SK-N-SH (cell line): Measurements from ENCODE around the gene DOCK3. TPM values are rescaled to one million over a fixed set of nuclear protein-coding genes. Genes with fewer than 3 reads are reported as not detected.

ENCODE experiments used
- CTCF ChIA-PET: fragments of 300-600, 350-600 bp; formaldehyde crosslinking; extraction: SDS; loops from one replicate; lab custom pipeline; 2021; lab: Yijun Ruan, JAX
- POLR2A ChIA-PET: fragments of 350-600 bp; sonication (Branson Sonifier 250); formaldehyde crosslinking; extraction: SDS; loops from one replicate; lab custom pipeline; 2020; ENCODE audit warnings: antibody characterized with exemption, inconsistent platforms; lab: Yijun Ruan, JAX
- DNase-seq: peaks from one replicate; pipeline ENCODE4 v3.0.0; 2012
- H2AFZ ChIP-seq: fragments of 200-600 bp; sonication (generic); 2 replicates; pipeline ENCODE4 v1.8.1; 2016; ENCODE audit warnings: antibody characterized with exemption, mild to moderate bottlenecking, low read depth
- H3F3A ChIP-seq: fragments of 200-600 bp; sonication (generic); replicated peaks from 2 replicates; pipeline ENCODE3; 2016; ENCODE audit warnings: antibody characterized with exemption, mild to moderate bottlenecking; ENCODE audit not compliant: insufficient read depth
- H3K27ac ChIP-seq, 2 experiments: fragments of 200-500 bp in 1 of 2; fragments of 200-600 bp in 1 of 2; sonication (Bioruptor generic) in 1 of 2; sonication (generic), shearing (Covaris generic) in 1 of 2; 2 replicates each; pipeline versions ENCODE4 v1.5.1 to v1.6.1; 2014 to 2016; ENCODE audit warnings: low read depth in 2 of 2, inconsistent platforms in 1 of 2, low read length in 1 of 2, mild to moderate bottlenecking in 1 of 2, mixed read lengths in 1 of 2
- H3K27me3 ChIP-seq: fragments of 200-600 bp; sonication (generic), shearing (Covaris generic); 2 replicates; pipeline ENCODE4 v1.6.1; 2016; ENCODE audit warnings: mixed run types; ENCODE audit not compliant: insufficient read depth
- H3K36me3 ChIP-seq, 2 experiments: fragments of 200-500 bp in 1 of 2; fragments of 200-600 bp in 1 of 2; sonication (Bioruptor generic) in 1 of 2; sonication (generic) in 1 of 2; replicated peaks in 1 of 2; 2 replicates each; pipeline versions ENCODE3 to v1.5.1; 2014 to 2016; ENCODE audit warnings: low read length in 1 of 2, mild to moderate bottlenecking in 1 of 2; ENCODE audit not compliant: insufficient read depth in 2 of 2, control insufficient read depth in 1 of 2
- H3K4me1 ChIP-seq, 2 experiments: fragments of 200-500 bp in 1 of 2; fragments of 200-600 bp in 1 of 2; sonication (Bioruptor generic) in 1 of 2; sonication (generic), shearing (Covaris generic) in 1 of 2; 2 replicates each; pipeline versions ENCODE4 v1.5.1 to v1.6.1; 2014 to 2016; ENCODE audit warnings: low read depth in 1 of 2, low read length in 1 of 2, mixed run types in 1 of 2; ENCODE audit not compliant: insufficient read depth in 2 of 2, control insufficient read depth in 1 of 2
- H3K4me2 ChIP-seq: fragments of 200-600 bp; sonication (generic), shearing (Covaris generic); 2 replicates; pipeline ENCODE4 v1.6.1; 2017; ENCODE audit warnings: mixed run types
- H3K4me3 ChIP-seq, 2 experiments: fragments of 200-500 bp in 1 of 2; fragments of 200-600 bp in 1 of 2; sonication (Bioruptor generic) in 1 of 2; sonication (generic), shearing (Covaris generic) in 1 of 2; 2 replicates each; pipeline versions ENCODE4 v1.5.1 to v1.8.1; 2014 to 2016; ENCODE audit warnings: low read depth in 2 of 2, inconsistent platforms in 1 of 2, low read length in 1 of 2, mild to moderate bottlenecking in 1 of 2, mixed read lengths in 1 of 2, moderate library complexity in 1 of 2
- H3K79me2 ChIP-seq: fragments of 200-600 bp; sonication (generic); 2 replicates; pipeline ENCODE4 v1.8.1; 2017; ENCODE audit warnings: mild to moderate bottlenecking; ENCODE audit not compliant: insufficient read depth
- H3K9ac ChIP-seq: fragments of 200-600 bp; sonication (generic); 2 replicates; pipeline ENCODE4 v1.6.1; 2017; ENCODE audit warnings: mixed run types
- H3K9me2 ChIP-seq: fragments of 200-600 bp; sonication (generic); 2 replicates; pipeline ENCODE4 v1.6.1; 2017; ENCODE audit warnings: mixed run types
- H3K9me3 ChIP-seq: fragments of 200-600 bp; sonication (generic); 2 replicates; pipeline ENCODE4 v1.6.1; 2017; ENCODE audit warnings: mixed run types, mild to moderate bottlenecking, moderate library complexity
- H4K20me1 ChIP-seq: fragments of 200-600 bp; sonication (generic); 2 replicates; pipeline ENCODE4 v1.6.1; 2017; ENCODE audit warnings: mild to moderate bottlenecking, mixed run types; ENCODE audit not compliant: insufficient read depth
- FOXJ3 ChIP-seq: sonication (generic); formaldehyde crosslinking; IDR thresholded peaks from 2 replicates; pipeline ENCODE4 v1.5.1; 2020; ENCODE audit warnings: mild to moderate bottlenecking, missing genetic modification reagents
- FOXM1 ChIP-seq: IDR thresholded peaks from 2 replicates; pipeline ENCODE4 v1.4.0; 2012; ENCODE audit warnings: low read depth, mild to moderate bottlenecking
- JUND ChIP-seq: IDR thresholded peaks from 2 replicates; pipeline ENCODE4 v1.4.0; 2012
- MEF2A ChIP-seq: IDR thresholded peaks from 2 replicates; pipeline ENCODE4 v1.4.0; 2012; ENCODE audit warnings: low read depth, borderline replicate concordance
- NFIC ChIP-seq: IDR thresholded peaks from 2 replicates; pipeline ENCODE4 v1.4.0; 2012; ENCODE audit warnings: borderline replicate concordance
- POLR2AphosphoS5 ChIP-seq: IDR thresholded peaks from 2 replicates; pipeline ENCODE4 v1.6.1; 2012; ENCODE audit warnings: low read depth, low read length
- RAD21 ChIP-seq: IDR thresholded peaks from 2 replicates; pipeline ENCODE4 v1.6.1; 2012; ENCODE audit warnings: mild to moderate bottlenecking, low read length
- RCOR1 ChIP-seq: fragments of 150-350 bp; IDR thresholded peaks from 2 replicates; pipeline ENCODE4 v1.6.1; 2017; ENCODE audit warnings: antibody characterized with exemption, low read length
- SIN3A ChIP-seq: IDR thresholded peaks from 2 replicates; pipeline ENCODE4 v1.6.1; 2012; ENCODE audit warnings: low read depth, mild to moderate bottlenecking, low read length, moderate library complexity, borderline replicate concordance
- TCF12 ChIP-seq: IDR thresholded peaks from 2 replicates; pipeline ENCODE4 v1.4.0; 2012
- TEAD4 ChIP-seq: IDR thresholded peaks from 2 replicates; pipeline ENCODE4 v1.4.0; 2012; ENCODE audit warnings: mild to moderate bottlenecking, borderline replicate concordance; ENCODE audit not compliant: insufficient read depth
- YY1 ChIP-seq: IDR thresholded peaks from 2 replicates; pipeline ENCODE4 v1.4.0; 2012; ENCODE audit warnings: low read depth, mild to moderate bottlenecking
- WGBS: methylation state at CpG from one replicate; pipeline ENCODE4 v1.1.6; 2017; ENCODE audit warnings: low lambda C conversion rate; 5-methylcytosine and 5-hydroxymethylcytosine counted together
- polyA plus RNA-seq, 3 experiments: library from polyadenylated mRNA; depleted of rRNA; stranded (reverse); fragments of >200 nt; gene quantifications; 2 replicates each; pipeline ENCODE4 v1.2.3, GENCODE V29; 2012
- TF ChIP-seq, protein P1 (sequence below): IDR thresholded peaks from 2 replicates; pipeline ENCODE4 v1.4.0; 2012; ENCODE audit warnings: low read depth, borderline replicate concordance
- TF ChIP-seq, protein P2 (sequence below): IDR thresholded peaks from 2 replicates; pipeline ENCODE4 v1.4.0; 2012; ENCODE audit warnings: low read depth, borderline replicate concordance
- TF ChIP-seq, protein P3 (sequence below): fragments of 150-350 bp; IDR thresholded peaks from 2 replicates; pipeline ENCODE4 v1.6.1; 2016; ENCODE audit warnings: mild to moderate bottlenecking, low read depth, low read length
- TF ChIP-seq, protein P4 (sequence below): fragments of 200-600 bp; sonication (generic); IDR thresholded peaks from 2 replicates; pipeline ENCODE4 v1.6.1; 2017; ENCODE audit warnings: antibody characterized with exemption, mild to moderate bottlenecking, moderate library complexity
- TF ChIP-seq, protein P5 (sequence below): IDR thresholded peaks from 2 replicates; pipeline ENCODE4 v1.4.0; 2012; ENCODE audit warnings: low read depth
- TF ChIP-seq, protein P6 (sequence below): IDR thresholded peaks from 2 replicates; pipeline ENCODE4 v1.6.1; 2012; ENCODE audit warnings: mild to moderate bottlenecking, low read depth, low read length, moderate library complexity
- TF ChIP-seq, protein P7 (sequence below): fragments of 150-350 bp; IDR thresholded peaks from 2 replicates; pipeline ENCODE4 v1.6.1; 2017; ENCODE audit warnings: antibody characterized with exemption, low read length, low read depth, borderline replicate concordance

DOCK3 gene
- polyA plus RNA-seq, 1 of the 3 experiments (the other 2 are of a cell fraction): 0.05 TPM

DNA sequence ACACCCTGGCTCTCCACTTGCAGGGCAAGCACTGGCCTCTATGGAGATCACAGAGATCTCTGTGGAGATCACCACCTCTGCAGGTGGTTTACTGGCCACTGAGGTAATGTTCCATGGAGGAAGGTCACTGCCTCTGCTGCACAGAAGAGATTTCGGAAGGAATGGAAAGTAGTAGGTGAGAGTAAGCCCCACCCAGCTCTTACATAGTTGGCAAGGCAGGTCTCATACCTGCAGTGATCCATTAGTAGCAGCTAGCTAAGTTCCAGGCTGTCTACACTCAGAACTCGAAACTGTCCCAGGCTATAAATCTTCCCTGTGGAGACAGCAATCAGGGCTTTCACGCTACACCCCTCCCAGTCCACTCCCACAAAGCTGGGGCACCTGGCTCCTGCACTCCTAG is 516.1 kb downstream of the DOCK3 start:
- H3K36me3 ChIP-seq: no peaks in the 10 kb centered on the region
- no peaks in the 10 kb centered on the region for H3F3A ChIP-seq
- no peak overlapping the region for H3K4me3 ChIP-seq
- 0% methylated on average over 1 of the region's 3 CpGs for WGBS
- no peaks in the 10 kb centered on the region for H3K9me2 ChIP-seq
- H3K27ac ChIP-seq: no peak overlapping the region
- TF ChIP-seq, protein P1, sequence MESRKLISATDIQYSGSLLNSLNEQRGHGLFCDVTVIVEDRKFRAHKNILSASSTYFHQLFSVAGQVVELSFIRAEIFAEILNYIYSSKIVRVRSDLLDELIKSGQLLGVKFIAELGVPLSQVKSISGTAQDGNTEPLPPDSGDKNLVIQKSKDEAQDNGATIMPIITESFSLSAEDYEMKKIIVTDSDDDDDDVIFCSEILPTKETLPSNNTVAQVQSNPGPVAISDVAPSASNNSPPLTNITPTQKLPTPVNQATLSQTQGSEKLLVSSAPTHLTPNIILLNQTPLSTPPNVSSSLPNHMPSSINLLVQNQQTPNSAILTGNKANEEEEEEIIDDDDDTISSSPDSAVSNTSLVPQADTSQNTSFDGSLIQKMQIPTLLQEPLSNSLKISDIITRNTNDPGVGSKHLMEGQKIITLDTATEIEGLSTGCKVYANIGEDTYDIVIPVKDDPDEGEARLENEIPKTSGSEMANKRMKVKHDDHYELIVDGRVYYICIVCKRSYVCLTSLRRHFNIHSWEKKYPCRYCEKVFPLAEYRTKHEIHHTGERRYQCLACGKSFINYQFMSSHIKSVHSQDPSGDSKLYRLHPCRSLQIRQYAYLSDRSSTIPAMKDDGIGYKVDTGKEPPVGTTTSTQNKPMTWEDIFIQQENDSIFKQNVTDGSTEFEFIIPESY: no peak
- TF ChIP-seq NFIC: no peak
- TF ChIP-seq, protein P2, sequence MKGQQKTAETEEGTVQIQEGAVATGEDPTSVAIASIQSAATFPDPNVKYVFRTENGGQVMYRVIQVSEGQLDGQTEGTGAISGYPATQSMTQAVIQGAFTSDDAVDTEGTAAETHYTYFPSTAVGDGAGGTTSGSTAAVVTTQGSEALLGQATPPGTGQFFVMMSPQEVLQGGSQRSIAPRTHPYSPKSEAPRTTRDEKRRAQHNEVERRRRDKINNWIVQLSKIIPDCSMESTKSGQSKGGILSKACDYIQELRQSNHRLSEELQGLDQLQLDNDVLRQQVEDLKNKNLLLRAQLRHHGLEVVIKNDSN: no peak
- TF ChIP-seq FOXM1: no peak
- TF ChIP-seq MEF2A: no peak
- TF ChIP-seq POLR2AphosphoS5: no peak
- no peaks in the 10 kb centered on the region for H3K4me1 ChIP-seq
- H3K9me3 ChIP-seq: no peaks in the 10 kb centered on the region
- H2AFZ ChIP-seq: no peak overlapping the region
- no peak for DNase-seq
- H3K27me3 ChIP-seq: no peaks in the 10 kb centered on the region
- no peaks in the 10 kb centered on the region for H4K20me1 ChIP-seq
- POLR2A ChIA-PET: no interaction called here
- H3K4me2 ChIP-seq: no peak overlapping the region
- H3K79me2 ChIP-seq: no peaks in the 10 kb centered on the region
- CTCF ChIA-PET: no interaction called here
- H3K9ac ChIP-seq: no peak overlapping the region

DNA sequence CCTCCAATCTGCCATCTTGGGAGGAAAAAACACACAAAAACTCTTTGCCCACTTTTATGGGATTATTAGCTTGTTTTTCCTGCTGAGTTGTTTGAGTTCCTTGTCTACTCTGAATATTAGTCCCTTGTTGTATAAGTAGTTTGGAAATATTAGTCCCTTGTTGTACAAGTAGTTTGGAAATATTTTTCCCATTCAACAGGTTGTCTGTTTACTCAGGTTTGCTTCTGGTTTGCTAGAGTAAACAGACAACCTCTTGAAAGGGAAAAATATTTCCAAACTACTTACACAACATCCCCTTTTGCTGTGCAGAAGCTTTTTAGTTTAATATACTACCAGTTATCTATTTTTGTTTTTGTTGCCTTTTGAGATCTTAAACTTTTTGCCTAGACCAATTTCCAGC is 517.0 kb downstream of the DOCK3 start:
- H3K36me3 ChIP-seq: no peaks in the 10 kb centered on the region
- no peaks in the 10 kb centered on the region for H3K9me3 ChIP-seq
- no peak for DNase-seq
- no peaks in the 10 kb centered on the region for H4K20me1 ChIP-seq
- no peak overlapping the region for H3K4me3 ChIP-seq
- ChIA-PET CTCF (no interaction called here), POLR2A (no interaction called here)
- no peak overlapping the region for H2AFZ ChIP-seq
- no peak overlapping the region for H3K9ac ChIP-seq
- no peak overlapping the region for H3K4me2 ChIP-seq
- no peak overlapping the region for H3K27ac ChIP-seq
- H3K9me2 ChIP-seq: no peaks in the 10 kb centered on the region
- no peaks in the 10 kb centered on the region for H3K4me1 ChIP-seq
- H3K79me2 ChIP-seq: no peaks in the 10 kb centered on the region
- no peaks in the 10 kb centered on the region for H3K27me3 ChIP-seq
- H3F3A ChIP-seq: no peaks in the 10 kb centered on the region
- TF ChIP-seq YY1 (no peak), TCF12 (no peak), TEAD4 (no peak), POLR2AphosphoS5 (no peak), SIN3A (no peak), FOXM1 (no peak), RCOR1 (no peak), FOXJ3 (CRISPR knock-in tag) (no peak), RAD21 (no peak), JUND (no peak)
- TF ChIP-seq, protein P3, sequence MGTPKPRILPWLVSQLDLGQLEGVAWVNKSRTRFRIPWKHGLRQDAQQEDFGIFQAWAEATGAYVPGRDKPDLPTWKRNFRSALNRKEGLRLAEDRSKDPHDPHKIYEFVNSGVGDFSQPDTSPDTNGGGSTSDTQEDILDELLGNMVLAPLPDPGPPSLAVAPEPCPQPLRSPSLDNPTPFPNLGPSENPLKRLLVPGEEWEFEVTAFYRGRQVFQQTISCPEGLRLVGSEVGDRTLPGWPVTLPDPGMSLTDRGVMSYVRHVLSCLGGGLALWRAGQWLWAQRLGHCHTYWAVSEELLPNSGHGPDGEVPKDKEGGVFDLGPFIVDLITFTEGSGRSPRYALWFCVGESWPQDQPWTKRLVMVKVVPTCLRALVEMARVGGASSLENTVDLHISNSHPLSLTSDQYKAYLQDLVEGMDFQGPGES: no peak
- TF ChIP-seq, protein P4, sequence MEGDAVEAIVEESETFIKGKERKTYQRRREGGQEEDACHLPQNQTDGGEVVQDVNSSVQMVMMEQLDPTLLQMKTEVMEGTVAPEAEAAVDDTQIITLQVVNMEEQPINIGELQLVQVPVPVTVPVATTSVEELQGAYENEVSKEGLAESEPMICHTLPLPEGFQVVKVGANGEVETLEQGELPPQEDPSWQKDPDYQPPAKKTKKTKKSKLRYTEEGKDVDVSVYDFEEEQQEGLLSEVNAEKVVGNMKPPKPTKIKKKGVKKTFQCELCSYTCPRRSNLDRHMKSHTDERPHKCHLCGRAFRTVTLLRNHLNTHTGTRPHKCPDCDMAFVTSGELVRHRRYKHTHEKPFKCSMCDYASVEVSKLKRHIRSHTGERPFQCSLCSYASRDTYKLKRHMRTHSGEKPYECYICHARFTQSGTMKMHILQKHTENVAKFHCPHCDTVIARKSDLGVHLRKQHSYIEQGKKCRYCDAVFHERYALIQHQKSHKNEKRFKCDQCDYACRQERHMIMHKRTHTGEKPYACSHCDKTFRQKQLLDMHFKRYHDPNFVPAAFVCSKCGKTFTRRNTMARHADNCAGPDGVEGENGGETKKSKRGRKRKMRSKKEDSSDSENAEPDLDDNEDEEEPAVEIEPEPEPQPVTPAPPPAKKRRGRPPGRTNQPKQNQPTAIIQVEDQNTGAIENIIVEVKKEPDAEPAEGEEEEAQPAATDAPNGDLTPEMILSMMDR: no peak
- TF ChIP-seq, protein P5, sequence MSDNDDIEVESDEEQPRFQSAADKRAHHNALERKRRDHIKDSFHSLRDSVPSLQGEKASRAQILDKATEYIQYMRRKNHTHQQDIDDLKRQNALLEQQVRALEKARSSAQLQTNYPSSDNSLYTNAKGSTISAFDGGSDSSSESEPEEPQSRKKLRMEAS: no peak
- TF ChIP-seq, protein P6, sequence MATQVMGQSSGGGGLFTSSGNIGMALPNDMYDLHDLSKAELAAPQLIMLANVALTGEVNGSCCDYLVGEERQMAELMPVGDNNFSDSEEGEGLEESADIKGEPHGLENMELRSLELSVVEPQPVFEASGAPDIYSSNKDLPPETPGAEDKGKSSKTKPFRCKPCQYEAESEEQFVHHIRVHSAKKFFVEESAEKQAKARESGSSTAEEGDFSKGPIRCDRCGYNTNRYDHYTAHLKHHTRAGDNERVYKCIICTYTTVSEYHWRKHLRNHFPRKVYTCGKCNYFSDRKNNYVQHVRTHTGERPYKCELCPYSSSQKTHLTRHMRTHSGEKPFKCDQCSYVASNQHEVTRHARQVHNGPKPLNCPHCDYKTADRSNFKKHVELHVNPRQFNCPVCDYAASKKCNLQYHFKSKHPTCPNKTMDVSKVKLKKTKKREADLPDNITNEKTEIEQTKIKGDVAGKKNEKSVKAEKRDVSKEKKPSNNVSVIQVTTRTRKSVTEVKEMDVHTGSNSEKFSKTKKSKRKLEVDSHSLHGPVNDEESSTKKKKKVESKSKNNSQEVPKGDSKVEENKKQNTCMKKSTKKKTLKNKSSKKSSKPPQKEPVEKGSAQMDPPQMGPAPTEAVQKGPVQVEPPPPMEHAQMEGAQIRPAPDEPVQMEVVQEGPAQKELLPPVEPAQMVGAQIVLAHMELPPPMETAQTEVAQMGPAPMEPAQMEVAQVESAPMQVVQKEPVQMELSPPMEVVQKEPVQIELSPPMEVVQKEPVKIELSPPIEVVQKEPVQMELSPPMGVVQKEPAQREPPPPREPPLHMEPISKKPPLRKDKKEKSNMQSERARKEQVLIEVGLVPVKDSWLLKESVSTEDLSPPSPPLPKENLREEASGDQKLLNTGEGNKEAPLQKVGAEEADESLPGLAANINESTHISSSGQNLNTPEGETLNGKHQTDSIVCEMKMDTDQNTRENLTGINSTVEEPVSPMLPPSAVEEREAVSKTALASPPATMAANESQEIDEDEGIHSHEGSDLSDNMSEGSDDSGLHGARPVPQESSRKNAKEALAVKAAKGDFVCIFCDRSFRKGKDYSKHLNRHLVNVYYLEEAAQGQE: no peak
- TF ChIP-seq, protein P7, sequence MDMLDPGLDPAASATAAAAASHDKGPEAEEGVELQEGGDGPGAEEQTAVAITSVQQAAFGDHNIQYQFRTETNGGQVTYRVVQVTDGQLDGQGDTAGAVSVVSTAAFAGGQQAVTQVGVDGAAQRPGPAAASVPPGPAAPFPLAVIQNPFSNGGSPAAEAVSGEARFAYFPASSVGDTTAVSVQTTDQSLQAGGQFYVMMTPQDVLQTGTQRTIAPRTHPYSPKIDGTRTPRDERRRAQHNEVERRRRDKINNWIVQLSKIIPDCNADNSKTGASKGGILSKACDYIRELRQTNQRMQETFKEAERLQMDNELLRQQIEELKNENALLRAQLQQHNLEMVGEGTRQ: no peak
